Measurements from ENCODE around the gene GNAL.
"Not testable (repeated sequence)": the region's sequence is repeated elsewhere in the genome, so short reads cannot be mapped to it uniquely, and the experiment has no call there.

GNAL gene

GRCh38 chr18:11669271-11669947 is 19.7 kb upstream of the GNAL start:
- no peak for DNase-seq

GRCh38 chr18:11669948-11670275 is 19.2 kb upstream of the GNAL start:
- no peak for DNase-seq

- no peak for DNase-seq
Measured at GRCh38 chr18:11671156-11671555, 17.9 kb upstream of the GNAL start.

GRCh38 chr18:11672198-11672597 is 16.9 kb upstream of the GNAL start:
- DNase-seq: no peak

- DNase-seq: no peak
Measured at GRCh38 chr18:11672846-11673454, 16.1 kb upstream of the GNAL start.

GRCh38 chr18:11673560-11673959 is 15.5 kb upstream of the GNAL start:
- DNase-seq: no peak

GRCh38 chr18:11674119-11674518 is 14.9 kb upstream of the GNAL start:
- no peak for DNase-seq

GRCh38 chr18:11676386-11676785 is 12.7 kb upstream of the GNAL start:
- no peak for DNase-seq

- no peak for DNase-seq
Measured at GRCh38 chr18:11676867-11677266, 12.2 kb upstream of the GNAL start.

- DNase-seq: no peak
Measured at GRCh38 chr18:11678211-11678610, 10.9 kb upstream of the GNAL start.

GRCh38 chr18:11689669-11690565 is 853 bp downstream of the GNAL start:
- peak in 1 of 5 experiments; percentile 23 for DNase-seq

- not testable (repeated sequence) for DNase-seq
Measured at GRCh38 chr18:11690660-11691059, 1.6 kb downstream of the GNAL start.

GRCh38 chr18:11695736-11696135 is 6.7 kb downstream of the GNAL start:
- no peak for DNase-seq

- no peak for DNase-seq
Measured at GRCh38 chr18:11696451-11696850, 7.4 kb downstream of the GNAL start.

GRCh38 chr18:11700876-11701275 is 11.8 kb downstream of the GNAL start:
- no peak for DNase-seq

- DNase-seq: no peak
Measured at GRCh38 chr18:11710578-11710977, 21.5 kb downstream of the GNAL start.

GRCh38 chr18:11713756-11714155 is 24.7 kb downstream of the GNAL start:
- DNase-seq: no peak

- no peak for DNase-seq
Measured at GRCh38 chr18:11714244-11714918, 25.3 kb downstream of the GNAL start.

GRCh38 chr18:11716767-11717315 is 27.8 kb downstream of the GNAL start:
- not testable (repeated sequence) for DNase-seq

GRCh38 chr18:11719050-11719449 is 30.0 kb downstream of the GNAL start:
- DNase-seq: no peak

- no peak for DNase-seq
Measured at GRCh38 chr18:11719621-11720020, 30.6 kb downstream of the GNAL start.

- DNase-seq: no peak
Measured at GRCh38 chr18:11721720-11722119, 32.7 kb downstream of the GNAL start.

- DNase-seq: no peak
Measured at GRCh38 chr18:11724781-11725180, 35.7 kb downstream of the GNAL start.
